WTC11 (cell line): ENCODE data around the gene KIF5A.

Experiments
- E2F4 ChIP-seq: sonication (generic); formaldehyde crosslinking; IDR thresholded peaks from 2 replicates; pipeline ENCODE4 v1.8.1; 2022; ENCODE audit warnings: low read depth, mild to moderate bottlenecking, moderate library complexity, missing genetic modification reagents, borderline replicate concordance
- ERG ChIP-seq: fragments of 250-450 bp; sonication (Bioruptor Pico); IDR thresholded peaks from 2 replicates; pipeline ENCODE4 v1.8.0; 2021; ENCODE audit warnings: mild to moderate bottlenecking
- FOXK1 ChIP-seq: sonication (generic); formaldehyde crosslinking; IDR thresholded peaks from 2 replicates; pipeline ENCODE4 v1.8.0; 2022; ENCODE audit warnings: mild to moderate bottlenecking, moderate library complexity, missing genetic modification reagents
- JUN ChIP-seq: sonication (generic); formaldehyde crosslinking; IDR thresholded peaks from 2 replicates; pipeline ENCODE4 v1.8.0; 2023; ENCODE audit warnings: mild to moderate bottlenecking, missing genetic modification reagents
- MAX ChIP-seq: sonication (generic); formaldehyde crosslinking; IDR thresholded peaks from 2 replicates; pipeline ENCODE4 v1.8.0; 2022; ENCODE audit warnings: mild to moderate bottlenecking, missing genetic modification reagents
- NR1H2 ChIP-seq: sonication (generic); formaldehyde crosslinking; IDR thresholded peaks from 2 replicates; pipeline ENCODE4 v1.9.0; 2021; ENCODE audit warnings: mild to moderate bottlenecking, moderate library complexity, missing genetic modification reagents
- TF ChIP-seq, protein P1 (sequence below): sonication (generic); formaldehyde crosslinking; IDR thresholded peaks from 2 replicates; pipeline ENCODE4 v1.8.1; 2023; ENCODE audit warnings: mild to moderate bottlenecking, missing genetic modification reagents
- TF ChIP-seq, protein P2 (sequence below): sonication (generic); formaldehyde crosslinking; conservative IDR thresholded peaks from 2 replicates; pipeline ENCODE4 v1.8.1; 2022; ENCODE audit warnings: mild to moderate bottlenecking, missing genetic modification reagents

GRCh38 chr12:57620936-57621496, 71.2 kb downstream of the KIF5A start:
- TF ChIP-seq, protein P1, sequence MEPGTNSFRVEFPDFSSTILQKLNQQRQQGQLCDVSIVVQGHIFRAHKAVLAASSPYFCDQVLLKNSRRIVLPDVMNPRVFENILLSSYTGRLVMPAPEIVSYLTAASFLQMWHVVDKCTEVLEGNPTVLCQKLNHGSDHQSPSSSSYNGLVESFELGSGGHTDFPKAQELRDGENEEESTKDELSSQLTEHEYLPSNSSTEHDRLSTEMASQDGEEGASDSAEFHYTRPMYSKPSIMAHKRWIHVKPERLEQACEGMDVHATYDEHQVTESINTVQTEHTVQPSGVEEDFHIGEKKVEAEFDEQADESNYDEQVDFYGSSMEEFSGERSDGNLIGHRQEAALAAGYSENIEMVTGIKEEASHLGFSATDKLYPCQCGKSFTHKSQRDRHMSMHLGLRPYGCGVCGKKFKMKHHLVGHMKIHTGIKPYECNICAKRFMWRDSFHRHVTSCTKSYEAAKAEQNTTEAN (CRISPR knock-in tag) = no peak
- TF ChIP-seq, protein P2, sequence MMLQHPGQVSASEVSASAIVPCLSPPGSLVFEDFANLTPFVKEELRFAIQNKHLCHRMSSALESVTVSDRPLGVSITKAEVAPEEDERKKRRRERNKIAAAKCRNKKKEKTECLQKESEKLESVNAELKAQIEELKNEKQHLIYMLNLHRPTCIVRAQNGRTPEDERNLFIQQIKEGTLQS (CRISPR knock-in tag) = no peak
- 0 out of 2 replicates have a peak, but pooled peaks have one; percentile 21 for TF ChIP-seq MAX (CRISPR knock-in tag)
- TF ChIP-seq NR1H2 (CRISPR knock-in tag) = no peak
- TF ChIP-seq E2F4 (CRISPR knock-in tag) = no peak
- TF ChIP-seq FOXK1 = no peak
- TF ChIP-seq ERG (CRISPR knock-in tag) = no peak
- no peak for TF ChIP-seq JUN
